Large intestine (tissue), 3 donors: ENCODE results near the gene MED13L. TPM values are rescaled to one million over a fixed set of nuclear protein-coding genes. Genes with fewer than 3 reads are reported as not detected.

ENCODE experiments used
- DNase-seq, 2 donors: peaks; one replicate each; pipeline versions ENCODE4 v3.0.0 to v3.0.0-alpha.2; 2013
- H3K27ac ChIP-seq: one replicate; pipeline ENCODE4 v1.5.1; 2013; ENCODE audit warnings: low read length
- H3K27me3 ChIP-seq: 2 replicates; pipeline ENCODE4 v1.6.1; 2013; ENCODE audit warnings: low read length; ENCODE audit not compliant: control insufficient read depth, insufficient read depth
- H3K36me3 ChIP-seq: 2 replicates; pipeline ENCODE4 v1.6.1; 2013; ENCODE audit warnings: low read length; ENCODE audit not compliant: control insufficient read depth, insufficient read depth
- H3K4me1 ChIP-seq: one replicate; pipeline ENCODE4 v1.6.1; 2013; ENCODE audit warnings: low read length; ENCODE audit not compliant: control insufficient read depth, insufficient read depth
- H3K4me3 ChIP-seq: one replicate; pipeline ENCODE4 v1.5.1; 2013; ENCODE audit warnings: low read length
- H3K9me3 ChIP-seq: one replicate; pipeline ENCODE4 v1.6.1; 2013; ENCODE audit warnings: mild to moderate bottlenecking, low read depth, low read length, moderate library complexity; ENCODE audit not compliant: control insufficient read depth
- WGBS: methylation state at CpG from one replicate; pipeline ENCODE4 v1.1.5; 2013; ENCODE audit warnings: low lambda C conversion rate; ENCODE audit not compliant: insufficient coverage; 5-methylcytosine and 5-hydroxymethylcytosine counted together
- polyA plus RNA-seq: library from polyadenylated mRNA; unstranded; fragments of 120-200 nt; gene quantifications from one replicate; pipeline ENCODE4 v1.2.1, GENCODE V29; 2013

MED13L gene
- polyA plus RNA-seq, 1 donor, result 69.3 TPM

- WGBS, result no CpG with 5 or more reads among the region's 10 CpGs
- DNase-seq, result no peak
- Histone ChIP-seq H3K9me3 (no peaks in the 10 kb centered on the region), H3K27ac (no peak overlapping the region), H3K4me3 (no peak overlapping the region), H3K27me3 (no peaks in the 10 kb centered on the region), H3K36me3 (no peaks in the 10 kb centered on the region), H3K4me1 (peaks cover 18% of the 10 kb centered on the region)
Observed at GRCh38 chr12:116278667-116279066, 1.2 kb upstream of the MED13L start.

- Histone ChIP-seq H3K9me3 (no peaks in the 10 kb centered on the region), H3K27ac (no peak overlapping the region), H3K27me3 (no peaks in the 10 kb centered on the region), H3K36me3 (no peaks in the 10 kb centered on the region), H3K4me3 (peak overlapping the region; percentile 38), H3K4me1 (peaks cover 21% of the 10 kb centered on the region)
- no peak for DNase-seq
- no CpG with 5 or more reads among the region's 8 CpGs for WGBS
Observed at GRCh38 chr12:116278279-116278626, 760 bp upstream of the MED13L start.

- peak; percentile 64 to 78 for DNase-seq
Observed at GRCh38 chr12:116276652-116277466, 634 bp downstream of the MED13L start.

GRCh38 chr12:116274551-116275375 lies 2.7 kb downstream of the MED13L start:
- WGBS, result 40% methylated on average over 2 of the region's 5 CpGs
- Histone ChIP-seq H3K27ac (no peak overlapping the region), H3K27me3 (no peaks in the 10 kb centered on the region), H3K36me3 (no peaks in the 10 kb centered on the region), H3K9me3 (no peaks in the 10 kb centered on the region), H3K4me3 (peak overlapping the region; percentile 93), H3K4me1 (peaks cover 11% of the 10 kb centered on the region)
- DNase-seq, result no peak

More at GRCh38 chr12:116276652-116277466, 634 bp downstream of the MED13L start:
- no peaks in the 10 kb centered on the region for H3K36me3 ChIP-seq
- peak overlapping the region; percentile 89 for H3K27ac ChIP-seq
- no peaks in the 10 kb centered on the region for H3K9me3 ChIP-seq
- H3K27me3 ChIP-seq, result no peaks in the 10 kb centered on the region
- peak overlapping the region; percentile 93 for H3K4me3 ChIP-seq
- no CpG with 5 or more reads among the region's 104 CpGs for WGBS
- peaks cover 17% of the 10 kb centered on the region for H3K4me1 ChIP-seq

- Histone ChIP-seq H3K4me1 (peaks cover 11% of the 10 kb centered on the region), H3K36me3 (no peaks in the 10 kb centered on the region), H3K4me3 (no peak overlapping the region), H3K27me3 (no peaks in the 10 kb centered on the region), H3K27ac (no peak overlapping the region), H3K9me3 (no peaks in the 10 kb centered on the region)
- DNase-seq, result no peak
- WGBS, result 58% methylated on average over 4 of the region's 4 CpGs
Observed at GRCh38 chr12:116273813-116274550, 3.5 kb downstream of the MED13L start.

GRCh38 chr12:116267948-116268347 lies 9.5 kb downstream of the MED13L start:
- no peaks in the 10 kb centered on the region for H3K36me3 ChIP-seq
- no peaks in the 10 kb centered on the region for H3K27me3 ChIP-seq
- no peak overlapping the region for H3K27ac ChIP-seq
- DNase-seq, result no peak
- H3K4me3 ChIP-seq, result no peak overlapping the region
- H3K9me3 ChIP-seq, result no peaks in the 10 kb centered on the region
- H3K4me1 ChIP-seq, result peaks cover 3% of the 10 kb centered on the region
- WGBS, result 60% methylated on average over 1 of the region's 1 CpG

- Histone ChIP-seq H3K27me3 (no peaks in the 10 kb centered on the region), H3K27ac (no peak overlapping the region), H3K36me3 (no peaks in the 10 kb centered on the region), H3K4me3 (no peak overlapping the region), H3K4me1 (peaks cover 3% of the 10 kb centered on the region), H3K9me3 (no peaks in the 10 kb centered on the region)
- 89% methylated on average over 1 of the region's 6 CpGs for WGBS
- no peak for DNase-seq
Observed at GRCh38 chr12:116266631-116267349, 10.7 kb downstream of the MED13L start.

- Histone ChIP-seq H3K27ac (no peak overlapping the region), H3K27me3 (no peaks in the 10 kb centered on the region), H3K36me3 (no peaks in the 10 kb centered on the region), H3K4me1 (peaks cover 3% of the 10 kb centered on the region), H3K9me3 (no peaks in the 10 kb centered on the region), H3K4me3 (no peak overlapping the region)
- no peak for DNase-seq
- WGBS, result no CpG with 5 or more reads among the region's 3 CpGs
Observed at GRCh38 chr12:116266168-116266601, 11.3 kb downstream of the MED13L start.

GRCh38 chr12:116265351-116266147 lies 11.9 kb downstream of the MED13L start:
- H3K27ac ChIP-seq, result no peak overlapping the region
- H3K36me3 ChIP-seq, result no peaks in the 10 kb centered on the region
- 83% methylated on average over 6 of the region's 7 CpGs for WGBS
- H3K4me1 ChIP-seq, result peaks cover 3% of the 10 kb centered on the region
- no peak overlapping the region for H3K4me3 ChIP-seq
- H3K27me3 ChIP-seq, result no peaks in the 10 kb centered on the region
- H3K9me3 ChIP-seq, result no peaks in the 10 kb centered on the region
- DNase-seq, result no peak
